H1 (cell line): ENCODE results near the gene KLHL29. TPM values are rescaled to one million over a fixed set of nuclear protein-coding genes. Genes with fewer than 3 reads are reported as not detected.

Experiments
- BCL11A ChIP-seq, 2 experiments: IDR thresholded peaks; one replicate each; pipeline ENCODE4 v1.6.1; 2011; ENCODE audit warnings: low read depth in 2 of 2, low read length in 2 of 2, mild to moderate bottlenecking in 2 of 2
- CHD2 ChIP-seq: IDR thresholded peaks from 2 replicates; pipeline ENCODE4 v1.6.1; 2012; ENCODE audit warnings: low read length, improper control_type of control experiment
- EP300 ChIP-seq, 2 experiments: IDR thresholded peaks; 1 replicate in 1 of 2; 2 replicates in 1 of 2; pipeline ENCODE4 v1.6.1; 2011 to 2012; ENCODE audit warnings: low read depth in 2 of 2, low read length in 2 of 2, mild to moderate bottlenecking in 2 of 2, borderline replicate concordance in 1 of 2, inconsistent platforms in 1 of 2, moderate library complexity in 1 of 2
- JUND ChIP-seq: IDR thresholded peaks from 2 replicates; pipeline ENCODE4 v1.6.1; 2011; ENCODE audit warnings: mild to moderate bottlenecking, improper control_type of control experiment, low read length
- KDM4A ChIP-seq: IDR thresholded peaks from one replicate; pipeline ENCODE4 v1.7.1; 2012; ENCODE audit warnings: low read depth, mild to moderate bottlenecking, moderate library complexity, low read length, inconsistent platforms; ENCODE audit not compliant: severe bottlenecking
- TEAD4 ChIP-seq: IDR thresholded peaks from 2 replicates; pipeline ENCODE4 v1.6.1; 2012; ENCODE audit warnings: low read depth, low read length, inconsistent platforms, mixed read lengths
- polyA plus RNA-seq, 7 experiments: library from polyadenylated mRNA; depleted of rRNA in 3 of 7; stranded (reverse) in 5 of 7; unstranded in 2 of 7; fragments of >200 nt in 5 of 7; fragments of 200-250 nt in 2 of 7; gene quantifications; 1 replicate in 5 of 7; 2 replicates in 1 of 7; 4 replicates in 1 of 7; pipeline versions ENCODE4 v1.2.1 to v1.2.3, GENCODE V29; 2011 to 2013; ENCODE audit warnings: missing spikeins in 2 of 7, mixed read lengths in 2 of 7
- total RNA-seq: library from RNA; stranded (reverse); fragmentation: NEBNext Ultra II Directional; extraction: Animal tissue kit (Norgen Biotek cat#: 25700); gene quantifications from 2 replicates; pipeline ENCODE4 v1.2.1, GENCODE V29; 2021

Gene KLHL29
- total and polyA plus RNA-seq, 2 of the 8 experiments (the other 6 are each of a cell fraction or from before 2014, with no cell fraction given): 1.1 to 4.7 TPM

- no peak for TF ChIP-seq TEAD4
- TF ChIP-seq KDM4A: no peak
- no peak for TF ChIP-seq EP300 (IDR thresholded peaks at IDR 0.05; ENCODE audit: borderline replicate concordance in 1 of 2, low read depth in 2 of 2, low read length in 2 of 2)
- TF ChIP-seq BCL11A (IDR thresholded peaks at IDR 0.05; ENCODE audit: low read depth in 2 of 2, low read length in 2 of 2): no peak
- TF ChIP-seq CHD2: no peak
- no peak for TF ChIP-seq JUND
Measured at GRCh38 chr2:23516520-23517256, 131.7 kb downstream of the KLHL29 start (continued).
